ENCODE data around the gene DBI.

Gene DBI

DNA sequence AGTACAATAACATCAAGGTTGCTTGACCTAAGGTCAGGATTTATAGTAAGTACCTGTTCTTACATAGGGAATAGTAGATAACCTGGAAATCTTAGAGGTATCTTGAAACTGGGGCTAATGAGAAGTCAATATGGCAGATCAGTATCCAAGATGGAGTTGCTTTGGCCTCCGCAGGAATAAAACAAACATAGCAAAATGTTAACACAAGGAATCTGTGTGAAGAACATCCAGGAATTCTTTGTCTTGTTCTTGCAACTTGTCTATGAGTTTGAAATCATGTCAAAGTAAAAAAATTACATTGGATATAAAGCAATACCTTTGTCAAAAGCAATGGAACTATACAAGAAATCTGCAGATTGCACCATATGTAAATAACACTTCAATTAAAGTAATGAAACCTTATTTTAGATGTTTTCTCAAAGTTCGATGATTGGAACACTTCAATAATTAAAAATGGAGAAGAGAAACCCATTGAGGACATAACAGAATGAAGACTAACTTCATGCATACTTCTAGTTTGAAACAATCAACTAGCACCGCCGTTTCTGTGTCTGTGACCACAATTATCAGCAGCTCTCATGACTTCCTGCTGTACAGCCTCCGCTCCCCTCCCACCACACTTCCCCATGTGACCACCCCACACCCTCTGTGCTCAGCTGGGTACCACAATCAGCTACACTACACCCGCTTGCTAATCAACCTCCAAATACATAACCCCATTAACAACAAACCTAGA, 27.8 kb upstream of the DBI start:
- in situ Hi-C loops (cut with MboI; ENCODE audit: low sequenced_read_pairs, unreplicated experiment) = no loop called here
- DNase-seq (ENCODE audit: low spot score) = peak; percentile 72
- TF ChIP-seq, protein P1, sequence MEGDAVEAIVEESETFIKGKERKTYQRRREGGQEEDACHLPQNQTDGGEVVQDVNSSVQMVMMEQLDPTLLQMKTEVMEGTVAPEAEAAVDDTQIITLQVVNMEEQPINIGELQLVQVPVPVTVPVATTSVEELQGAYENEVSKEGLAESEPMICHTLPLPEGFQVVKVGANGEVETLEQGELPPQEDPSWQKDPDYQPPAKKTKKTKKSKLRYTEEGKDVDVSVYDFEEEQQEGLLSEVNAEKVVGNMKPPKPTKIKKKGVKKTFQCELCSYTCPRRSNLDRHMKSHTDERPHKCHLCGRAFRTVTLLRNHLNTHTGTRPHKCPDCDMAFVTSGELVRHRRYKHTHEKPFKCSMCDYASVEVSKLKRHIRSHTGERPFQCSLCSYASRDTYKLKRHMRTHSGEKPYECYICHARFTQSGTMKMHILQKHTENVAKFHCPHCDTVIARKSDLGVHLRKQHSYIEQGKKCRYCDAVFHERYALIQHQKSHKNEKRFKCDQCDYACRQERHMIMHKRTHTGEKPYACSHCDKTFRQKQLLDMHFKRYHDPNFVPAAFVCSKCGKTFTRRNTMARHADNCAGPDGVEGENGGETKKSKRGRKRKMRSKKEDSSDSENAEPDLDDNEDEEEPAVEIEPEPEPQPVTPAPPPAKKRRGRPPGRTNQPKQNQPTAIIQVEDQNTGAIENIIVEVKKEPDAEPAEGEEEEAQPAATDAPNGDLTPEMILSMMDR (IDR thresholded peaks at IDR 0.05; ENCODE audit: borderline replicate concordance, control extremely low read depth, extremely low read depth, insufficient read depth, missing control alignments) = no peak

DNA sequence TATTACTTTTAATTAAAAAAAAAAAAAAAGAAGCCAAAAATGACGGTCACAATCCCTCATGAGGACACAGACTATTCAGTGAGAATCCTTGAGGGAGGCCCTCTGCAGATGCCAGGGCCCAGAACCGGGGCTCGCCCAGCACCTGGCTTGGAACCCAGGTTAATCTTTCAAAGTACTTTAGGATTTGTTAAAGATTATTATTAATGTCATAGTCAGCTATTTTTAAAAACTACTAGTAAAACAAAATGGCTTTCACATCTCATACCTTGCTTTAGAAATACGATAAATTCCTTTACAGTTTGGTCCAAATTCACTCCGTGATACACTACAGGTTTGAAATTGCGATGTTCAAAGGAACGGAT, 27.2 kb upstream of the DBI start:
- no peak for DNase-seq (ENCODE audit: low spot score)
- in situ Hi-C loops (cut with MboI; ENCODE audit: low sequenced_read_pairs, unreplicated experiment) = no loop called here
- TF ChIP-seq, protein P1 (IDR thresholded peaks at IDR 0.05; ENCODE audit: borderline replicate concordance, control extremely low read depth, extremely low read depth, insufficient read depth, missing control alignments) = no peak

DNA sequence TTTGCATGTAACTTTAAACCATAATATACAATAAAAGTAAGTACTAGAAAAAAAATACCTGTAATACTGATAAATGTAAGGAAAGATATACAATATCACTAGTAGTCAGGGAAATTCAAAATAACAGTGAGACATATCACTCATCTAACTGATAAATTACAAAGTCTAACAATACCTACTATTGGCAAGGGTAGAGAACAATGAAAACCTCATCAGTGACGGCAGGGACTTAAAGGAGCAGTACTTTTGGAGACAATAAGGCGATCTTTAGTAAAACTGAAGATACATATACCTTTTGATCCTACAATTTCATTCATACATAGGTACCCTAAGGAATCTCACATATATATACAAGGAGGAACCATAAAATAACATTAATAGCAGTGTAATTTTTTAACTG, 25.1 kb upstream of the DBI start:
- TF ChIP-seq, protein P1 (IDR thresholded peaks at IDR 0.05; ENCODE audit: borderline replicate concordance, control extremely low read depth, extremely low read depth, insufficient read depth, missing control alignments) = no peak
- in situ Hi-C loops (cut with MboI; ENCODE audit: low sequenced_read_pairs, unreplicated experiment) = no loop called here
- no peak for DNase-seq (ENCODE audit: low spot score)

DNA sequence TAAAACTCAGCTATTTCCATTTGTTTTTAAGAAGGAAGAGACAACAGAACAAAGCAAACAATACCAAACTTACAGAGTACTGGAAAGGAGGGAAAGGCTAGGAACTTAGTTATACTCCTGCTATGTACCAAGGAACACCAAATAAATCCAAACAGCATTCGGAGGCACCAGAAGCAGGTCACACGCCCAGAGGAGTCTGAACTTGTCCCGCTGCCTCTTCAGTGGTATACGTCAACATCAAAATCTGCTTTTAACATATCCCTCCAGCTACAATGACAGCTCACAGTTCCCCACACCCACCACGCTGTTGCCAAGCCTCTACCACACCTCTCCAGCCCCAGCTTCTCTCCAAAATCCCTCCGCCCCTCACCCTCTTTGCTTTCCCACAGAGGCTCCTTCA, 17.5 kb upstream of the DBI start:
- no peak for DNase-seq (ENCODE audit: low spot score)
- TF ChIP-seq, protein P1 (IDR thresholded peaks at IDR 0.05; ENCODE audit: borderline replicate concordance, control extremely low read depth, extremely low read depth, insufficient read depth, missing control alignments) = no peak
- in situ Hi-C loops (cut with MboI; ENCODE audit: low sequenced_read_pairs, unreplicated experiment) = no loop called here

DNA sequence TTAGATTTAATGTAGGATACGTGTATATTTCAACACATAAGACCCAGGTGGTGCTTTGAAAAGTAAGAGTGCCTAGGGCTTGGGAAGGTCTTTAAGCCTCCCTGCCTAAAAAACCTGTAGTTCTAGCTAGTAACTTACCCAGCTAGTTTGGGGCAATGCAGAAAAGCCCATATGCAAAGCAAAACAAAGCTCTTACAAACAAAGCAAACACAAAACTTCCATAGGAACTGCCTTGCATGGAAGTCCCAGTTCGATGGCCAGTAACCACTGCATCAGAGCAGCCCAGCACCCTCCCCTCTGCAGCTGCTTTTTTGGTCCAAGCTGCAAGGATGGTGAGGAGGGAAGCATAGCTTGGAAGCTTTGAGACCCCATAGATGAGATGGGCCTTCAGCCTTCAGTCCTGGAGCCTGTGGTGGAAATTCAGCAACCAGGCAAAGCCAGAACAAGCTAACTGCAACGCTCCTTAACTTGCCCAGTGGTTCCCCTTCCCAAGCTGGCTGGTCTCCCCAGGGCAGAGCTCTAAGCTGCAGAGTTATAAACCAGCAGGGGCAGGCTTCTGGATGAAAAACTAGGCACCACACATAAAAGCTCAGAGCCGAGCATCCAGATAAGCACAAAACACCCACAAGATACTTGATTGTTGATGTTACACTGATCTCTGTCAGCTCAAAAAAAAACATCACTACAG, 16.3 kb upstream of the DBI start:
- TF ChIP-seq, protein P1 (IDR thresholded peaks at IDR 0.05; ENCODE audit: borderline replicate concordance, control extremely low read depth, extremely low read depth, insufficient read depth, missing control alignments) = no peak
- no peak for DNase-seq (ENCODE audit: low spot score)
- in situ Hi-C loops (cut with MboI; ENCODE audit: low sequenced_read_pairs, unreplicated experiment) = no loop called here

DNA sequence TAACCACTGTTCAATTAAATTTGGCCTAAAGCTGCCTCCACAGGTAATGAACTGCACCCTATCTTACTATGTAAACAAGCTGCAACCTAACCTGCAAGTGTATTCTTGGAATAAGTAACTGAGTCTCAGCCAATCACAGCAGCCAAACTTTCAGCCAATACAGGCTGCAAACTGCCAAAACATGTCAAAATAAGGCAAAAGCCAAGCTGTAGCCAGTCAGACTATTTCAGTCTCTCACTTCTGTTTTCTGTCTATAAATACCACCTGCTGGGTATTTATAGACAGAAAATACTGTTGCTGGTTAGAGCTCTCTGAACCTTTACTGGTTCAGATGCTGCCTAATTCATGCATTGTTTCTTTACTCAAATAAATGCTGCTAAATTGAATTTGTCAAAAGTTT, 14.4 kb upstream of the DBI start:
- in situ Hi-C loops (cut with MboI; ENCODE audit: low sequenced_read_pairs, unreplicated experiment) = no loop called here
- DNase-seq (ENCODE audit: low spot score) = peak; percentile 65
- TF ChIP-seq, protein P1 (IDR thresholded peaks at IDR 0.05; ENCODE audit: borderline replicate concordance, control extremely low read depth, extremely low read depth, insufficient read depth, missing control alignments) = no peak
